ENCODE results near the gene CD48.

Gene CD48

GRCh38 chr1:160680399-160680798, 31.2 kb downstream of the CD48 start:
- no peak for DNase-seq (ENCODE audit: low read depth in 1 of 2, low spot score in 1 of 2)

GRCh38 chr1:160679893-160680292, 31.7 kb downstream of the CD48 start:
- no peak for DNase-seq (ENCODE audit: low read depth in 1 of 2, low spot score in 1 of 2)

- DNase-seq (ENCODE audit: low read depth in 1 of 2, low spot score in 1 of 2): no peak
Observed at GRCh38 chr1:160676869-160677597, 34.6 kb downstream of the CD48 start.

- peak; percentile 57 to 58 for DNase-seq (ENCODE audit: low read depth in 1 of 2, low spot score in 1 of 2)
Observed at GRCh38 chr1:160675641-160676410, 35.8 kb downstream of the CD48 start.

- no peak for DNase-seq (ENCODE audit: low read depth in 1 of 2, low spot score in 1 of 2)
Observed at GRCh38 chr1:160674415-160674814, 37.2 kb downstream of the CD48 start.

- no peak for DNase-seq (ENCODE audit: low read depth in 1 of 2, low spot score in 1 of 2)
Observed at GRCh38 chr1:160672789-160673695, 38.6 kb downstream of the CD48 start.

GRCh38 chr1:160671603-160672517, 39.8 kb downstream of the CD48 start:
- DNase-seq (ENCODE audit: low read depth in 1 of 2, low spot score in 1 of 2): no peak

- no peak for DNase-seq (ENCODE audit: low read depth in 1 of 2, low spot score in 1 of 2)
Observed at GRCh38 chr1:160670701-160671100, 40.9 kb downstream of the CD48 start.

GRCh38 chr1:160669802-160670201, 41.8 kb downstream of the CD48 start:
- no peak for DNase-seq (ENCODE audit: low read depth in 1 of 2, low spot score in 1 of 2)

GRCh38 chr1:160669276-160669675, 42.3 kb downstream of the CD48 start:
- DNase-seq (ENCODE audit: low read depth in 1 of 2, low spot score in 1 of 2): no peak

GRCh38 chr1:160667896-160668295, 43.7 kb downstream of the CD48 start:
- DNase-seq (ENCODE audit: low read depth in 1 of 2, low spot score in 1 of 2): no peak

GRCh38 chr1:160666079-160666442, 45.6 kb downstream of the CD48 start:
- no peak for DNase-seq (ENCODE audit: low read depth in 1 of 2, low spot score in 1 of 2)

- DNase-seq (ENCODE audit: low read depth in 1 of 2, low spot score in 1 of 2): no peak
Observed at GRCh38 chr1:160665330-160666078, 46.1 kb downstream of the CD48 start.

- DNase-seq (ENCODE audit: low read depth in 1 of 2, low spot score in 1 of 2): no peak
Observed at GRCh38 chr1:160664573-160665051, 47.0 kb downstream of the CD48 start.

GRCh38 chr1:160662910-160663309, 48.7 kb downstream of the CD48 start:
- DNase-seq (ENCODE audit: low read depth in 1 of 2, low spot score in 1 of 2): no peak

- DNase-seq (ENCODE audit: low read depth in 1 of 2, low spot score in 1 of 2): no peak
Observed at GRCh38 chr1:160659566-160659965, 52.1 kb downstream of the CD48 start.

GRCh38 chr1:160658814-160659193, 52.8 kb downstream of the CD48 start:
- no peak for DNase-seq (ENCODE audit: low read depth in 1 of 2, low spot score in 1 of 2)

GRCh38 chr1:160658162-160658813, 53.3 kb downstream of the CD48 start:
- no peak for DNase-seq (ENCODE audit: low read depth in 1 of 2, low spot score in 1 of 2)

GRCh38 chr1:160657250-160657781, 54.3 kb downstream of the CD48 start:
- DNase-seq (ENCODE audit: low read depth in 1 of 2, low spot score in 1 of 2): no peak
